ENCODE results near the gene ABL1.
"Not testable (repeated sequence)": the region's sequence is repeated elsewhere in the genome, so short reads cannot be mapped to it uniquely, and the experiment has no call there.

ABL1 gene

DNA sequence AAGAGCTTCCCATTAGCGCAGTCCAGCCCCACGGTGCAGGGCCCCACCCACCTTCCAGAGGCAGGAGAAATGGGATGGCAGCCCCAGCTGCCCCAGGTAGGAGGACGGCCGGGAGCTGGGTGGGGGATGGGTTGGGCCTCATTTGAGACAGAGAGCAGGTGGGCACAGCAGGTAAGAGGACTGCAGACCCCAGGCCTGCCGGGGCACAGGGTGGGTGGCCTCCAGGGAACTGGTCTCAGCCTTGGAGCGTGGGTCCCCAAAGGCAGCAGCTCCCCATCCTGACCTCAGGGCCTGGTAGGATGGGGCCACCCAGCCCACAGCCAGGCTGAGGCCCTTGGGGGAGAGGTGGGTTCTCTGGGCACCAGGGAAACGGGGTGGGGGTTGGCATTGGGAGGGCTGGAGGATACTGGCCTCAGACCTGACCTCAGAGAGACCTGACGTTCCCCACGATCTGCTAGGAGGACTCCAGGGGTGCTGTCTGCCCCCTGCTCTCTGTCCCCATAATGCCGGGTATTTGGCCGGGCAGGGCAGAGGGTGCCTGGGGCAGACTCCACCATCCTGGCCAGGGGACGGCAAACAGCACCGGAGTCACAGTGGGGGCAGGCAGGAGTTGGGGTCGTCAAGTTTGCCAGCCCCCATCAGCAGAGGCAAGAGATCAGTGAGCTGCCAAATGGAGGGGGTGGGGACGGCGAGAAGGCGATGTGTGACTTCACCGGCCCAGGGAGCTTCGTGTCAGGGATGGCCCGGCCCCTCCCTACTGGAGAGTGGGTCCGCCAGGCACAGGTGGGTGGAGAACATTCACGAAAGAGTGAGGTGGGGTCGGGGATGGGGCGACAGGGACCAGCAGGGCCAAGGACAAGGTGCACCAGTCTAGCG lies 68.4 kb downstream of the ABL1 start:
- DNase-seq (ENCODE audit: low read depth in 2 of 2): no peak

DNA sequence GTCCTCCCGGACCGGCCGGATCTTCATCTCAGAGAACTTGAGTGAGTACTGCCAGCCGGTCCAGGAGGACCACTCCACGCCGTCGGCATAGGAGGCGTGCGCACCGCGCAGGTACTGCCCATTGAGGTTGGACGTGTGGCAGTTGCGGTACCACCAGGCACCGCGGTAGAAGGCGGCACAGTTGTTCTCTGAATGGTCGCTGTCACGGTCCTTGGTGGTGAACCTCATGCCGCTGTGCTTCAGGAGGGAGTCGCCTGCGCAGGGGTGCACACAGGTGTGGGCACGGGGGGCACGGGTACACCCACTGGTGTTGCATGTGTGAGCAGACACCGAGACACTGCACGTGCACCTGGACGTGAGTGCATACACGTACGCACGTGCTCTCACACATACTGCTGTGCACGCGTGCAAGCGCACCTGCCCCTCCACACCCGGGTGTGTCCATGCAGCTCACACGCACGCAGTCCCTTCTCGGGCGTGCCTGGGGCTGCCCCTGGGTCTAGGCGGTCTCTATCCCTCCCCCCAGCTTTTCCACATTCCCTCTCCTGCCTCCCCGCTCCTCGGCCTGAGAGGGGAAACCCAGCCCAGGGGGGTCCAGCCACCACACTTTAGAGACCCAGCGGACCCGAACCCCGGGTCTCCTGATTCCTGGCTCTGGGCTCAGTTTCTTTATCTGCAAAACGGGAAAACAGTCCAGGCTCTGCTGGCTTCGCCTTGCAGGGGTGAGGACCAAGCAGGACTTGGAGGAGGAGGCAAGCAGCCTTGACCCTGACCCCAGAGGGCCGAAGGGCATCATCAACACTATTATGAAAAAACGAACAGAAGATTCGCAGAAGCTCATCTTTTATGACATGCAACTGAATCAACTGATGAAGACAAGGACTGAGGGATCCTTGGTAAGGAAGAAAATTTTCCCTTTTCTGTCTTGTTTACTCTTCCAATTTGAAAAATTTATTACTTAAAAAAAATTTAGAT lies 69.3 kb downstream of the ABL1 start:
- no peak for DNase-seq (ENCODE audit: low read depth in 2 of 2)

DNA sequence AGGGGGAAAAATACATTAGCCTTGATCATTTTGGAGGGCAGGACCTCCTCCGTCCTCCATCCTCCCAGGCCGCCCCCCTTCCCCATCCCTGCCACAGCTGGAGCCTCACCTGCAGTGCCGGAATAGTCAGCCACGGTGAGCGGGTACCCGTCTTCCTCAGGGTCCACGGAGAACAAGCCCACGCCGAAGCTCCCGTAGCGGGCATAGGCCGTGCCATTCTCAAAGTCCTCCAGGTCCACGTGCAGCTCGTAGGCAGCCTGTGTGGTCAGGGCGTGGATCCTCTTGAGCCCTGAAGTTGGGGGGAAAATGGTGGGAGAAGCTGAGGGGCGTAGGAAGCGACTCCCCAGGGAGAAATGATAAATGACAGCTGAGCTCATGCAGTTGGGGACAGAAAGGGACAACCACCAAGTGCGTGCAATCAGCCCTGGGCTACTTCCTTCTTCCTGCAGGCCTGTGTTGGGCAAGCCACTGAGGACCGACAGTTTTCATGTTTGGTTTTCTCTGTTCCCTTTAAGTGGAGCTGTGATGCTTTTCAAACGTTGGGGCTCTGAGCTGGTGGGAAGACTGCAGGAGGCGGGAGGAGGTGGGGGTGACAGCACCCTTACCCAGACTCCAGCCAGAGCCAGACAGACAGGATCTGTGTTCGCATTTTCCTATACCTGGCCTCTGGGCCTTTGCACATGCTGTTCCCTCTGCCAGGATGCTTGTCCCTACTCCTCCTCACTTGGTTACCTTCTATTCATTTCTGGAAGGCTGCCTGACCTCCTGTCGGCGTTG lies 70.3 kb downstream of the ABL1 start:
- no peak for DNase-seq (ENCODE audit: low read depth in 2 of 2)

DNA sequence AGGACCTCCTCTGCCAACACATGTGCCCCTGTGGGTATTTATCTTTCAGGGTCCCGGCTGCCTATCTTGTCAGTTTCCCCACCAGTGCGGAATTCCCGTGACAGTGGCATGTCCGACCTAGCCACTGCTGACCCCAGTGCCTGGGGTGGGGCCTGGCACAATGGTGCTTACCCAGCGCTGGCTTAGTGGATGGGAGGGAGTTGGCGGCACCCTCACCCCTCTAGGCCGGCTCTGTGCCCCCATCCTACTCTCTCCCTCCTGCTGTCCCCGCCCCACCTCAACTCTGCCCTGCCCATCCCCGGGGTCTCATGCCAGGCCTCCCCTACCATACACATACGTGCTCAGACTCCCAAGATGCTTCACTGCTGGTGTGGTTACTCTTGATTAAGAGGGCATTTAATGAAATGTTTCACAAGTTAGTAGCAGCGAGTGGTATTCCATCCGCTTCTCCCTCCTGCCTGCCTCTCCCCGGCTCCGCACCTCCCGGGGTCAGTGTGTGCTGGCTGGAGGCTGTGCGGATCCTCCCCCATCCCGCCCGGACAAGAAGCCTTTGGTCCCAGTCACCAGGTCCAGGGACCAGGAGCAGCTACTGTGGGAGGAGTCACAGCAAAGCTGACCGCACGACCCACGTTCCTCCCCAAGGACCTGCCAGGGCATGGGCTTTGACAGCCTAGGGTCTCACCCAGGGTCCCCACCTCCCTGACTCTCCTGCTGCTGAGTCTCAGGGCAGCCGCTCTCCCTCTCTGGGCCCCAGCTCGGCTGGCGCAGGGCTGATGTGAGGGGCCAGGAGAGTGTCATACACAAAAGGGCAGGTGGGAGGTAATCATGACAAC lies 71.1 kb downstream of the ABL1 start:
- no peak for DNase-seq (ENCODE audit: low read depth in 2 of 2)

DNA sequence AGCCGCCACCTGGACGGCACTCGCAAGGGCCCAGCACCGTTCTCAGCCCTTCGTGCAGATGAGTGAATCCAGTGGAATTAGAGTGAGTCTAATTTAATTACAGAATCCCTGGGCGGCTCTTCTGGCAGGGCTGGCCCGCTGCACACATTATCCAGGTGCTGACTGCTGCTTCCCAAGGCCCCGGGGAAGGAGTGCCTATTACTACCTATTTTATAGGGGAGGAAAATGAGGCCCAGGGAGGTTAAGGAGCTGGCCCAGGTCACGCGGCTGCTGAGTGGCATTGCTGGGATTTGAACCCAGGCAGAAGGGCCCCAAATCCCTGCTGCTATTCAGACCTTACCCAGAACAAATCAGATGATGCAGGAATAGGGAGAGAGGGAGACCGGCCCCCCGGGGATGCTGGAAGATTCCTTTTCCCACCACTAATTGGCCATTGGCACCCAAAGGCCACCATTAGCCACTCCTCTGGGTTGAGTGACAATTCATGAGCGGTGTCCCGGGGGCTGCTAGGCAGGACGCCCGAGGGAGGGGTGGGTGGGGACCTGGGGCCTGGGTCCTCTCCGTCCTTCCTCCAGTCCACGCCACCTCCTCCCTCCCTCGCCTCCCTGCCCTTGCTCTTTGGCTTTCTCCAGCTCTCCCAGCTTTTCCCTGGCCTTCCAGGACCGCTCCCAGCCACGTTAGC lies 71.8 kb downstream of the ABL1 start:
- no peak for DNase-seq (ENCODE audit: low read depth in 2 of 2)

DNA sequence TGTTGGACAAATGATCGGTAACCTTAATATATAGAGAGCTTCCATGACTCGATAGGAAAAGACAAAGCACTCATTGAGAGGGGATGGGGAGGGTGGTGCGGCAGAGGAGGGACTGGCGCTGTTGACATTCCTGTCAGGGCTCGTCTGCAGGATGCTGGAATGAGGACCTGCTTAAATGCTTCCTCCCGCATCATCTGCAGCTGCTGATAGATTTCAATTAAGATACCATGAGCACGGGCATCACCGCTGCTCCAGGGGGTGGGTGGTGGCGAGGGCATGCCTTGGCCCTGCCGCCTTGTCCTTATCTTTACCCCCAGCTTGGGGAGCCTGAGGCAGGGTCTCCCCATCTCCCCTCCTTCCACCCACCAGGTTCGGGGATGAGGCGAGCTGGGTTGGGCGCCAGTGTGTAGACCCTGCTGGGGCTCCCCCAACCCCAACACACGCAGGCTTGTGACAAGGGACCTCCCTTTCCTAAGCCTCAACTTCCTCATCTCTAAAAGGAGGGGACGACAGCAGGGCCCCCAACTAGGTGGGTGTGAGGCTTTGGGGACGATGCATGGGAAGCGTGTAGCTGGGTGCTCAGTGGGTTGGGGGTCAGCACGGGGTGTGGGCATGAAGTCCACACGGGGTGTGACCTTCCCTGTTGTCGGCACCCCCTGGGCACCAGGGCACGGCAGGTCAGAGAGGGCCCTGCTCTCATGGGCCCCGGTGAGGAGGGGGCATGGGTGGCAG lies 73.3 kb downstream of the ABL1 start:
- DNase-seq (ENCODE audit: low read depth in 2 of 2): no peak

DNA sequence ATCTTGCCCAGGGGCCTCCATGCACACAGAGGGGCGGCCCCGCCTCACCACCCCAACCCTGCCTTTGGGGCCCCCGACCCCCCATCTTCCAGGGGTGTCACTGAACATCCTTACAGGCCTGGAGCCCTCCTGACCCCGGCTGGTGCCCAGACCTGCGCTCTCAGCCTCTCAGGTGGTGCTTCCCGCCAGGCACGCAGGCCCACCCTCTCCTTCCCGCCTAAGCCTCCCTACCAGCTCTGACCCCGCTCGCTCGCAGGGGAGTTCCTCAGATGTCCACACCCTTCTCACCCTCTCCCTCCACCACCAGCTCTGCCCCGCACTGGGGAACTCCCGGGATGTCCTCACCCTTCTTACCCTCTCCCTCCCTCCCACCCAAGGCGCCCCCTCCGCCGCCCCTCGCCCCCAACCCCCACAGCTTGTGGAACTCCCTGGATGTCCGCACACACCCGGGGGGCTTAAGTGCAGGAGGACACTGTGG lies 73.9 kb downstream of the ABL1 start:
- no peak for DNase-seq (ENCODE audit: low read depth in 2 of 2)

DNA sequence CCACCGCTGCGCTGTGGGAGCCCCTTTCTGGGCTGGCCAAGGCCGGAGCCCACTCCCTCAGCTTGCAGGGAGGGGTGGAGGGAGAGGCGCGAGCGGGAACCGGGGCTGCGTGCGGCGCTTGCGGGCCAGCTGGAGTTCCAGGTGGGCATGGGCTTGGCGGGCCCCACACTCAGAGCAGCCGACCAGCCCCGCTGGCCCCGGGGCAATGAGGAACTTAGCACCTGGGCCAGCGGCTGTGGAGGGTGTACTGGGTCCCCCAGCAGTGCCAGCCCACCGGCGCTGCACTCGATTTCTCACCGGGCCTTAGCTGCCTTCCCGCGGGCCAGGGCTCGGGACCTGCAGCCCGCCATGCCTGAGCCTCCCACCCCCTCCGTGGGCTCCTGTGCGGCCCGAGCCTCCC lies 75.0 kb downstream of the ABL1 start:
- not testable (repeated sequence) for DNase-seq (ENCODE audit: low read depth in 2 of 2)

DNA sequence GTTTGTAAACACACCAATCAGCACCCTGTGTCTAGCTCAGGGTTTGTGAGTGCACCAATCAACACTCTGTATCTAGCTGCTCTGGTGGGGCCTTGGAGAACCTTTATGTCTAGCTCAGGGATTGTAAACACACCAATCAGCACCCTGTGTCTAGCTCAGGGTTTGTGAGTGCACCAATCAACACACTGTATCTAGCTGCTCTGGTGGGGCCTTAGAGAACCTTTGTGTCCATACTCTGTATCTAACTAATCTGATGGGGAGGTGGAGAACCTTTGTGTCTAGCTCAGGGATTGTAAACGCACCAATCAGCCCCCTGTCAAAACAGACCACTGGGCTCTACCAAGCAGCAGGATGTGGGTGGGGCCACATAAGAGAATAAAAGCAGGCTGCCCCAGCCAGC lies 75.6 kb downstream of the ABL1 start:
- DNase-seq (ENCODE audit: low read depth in 2 of 2): not testable (repeated sequence)

DNA sequence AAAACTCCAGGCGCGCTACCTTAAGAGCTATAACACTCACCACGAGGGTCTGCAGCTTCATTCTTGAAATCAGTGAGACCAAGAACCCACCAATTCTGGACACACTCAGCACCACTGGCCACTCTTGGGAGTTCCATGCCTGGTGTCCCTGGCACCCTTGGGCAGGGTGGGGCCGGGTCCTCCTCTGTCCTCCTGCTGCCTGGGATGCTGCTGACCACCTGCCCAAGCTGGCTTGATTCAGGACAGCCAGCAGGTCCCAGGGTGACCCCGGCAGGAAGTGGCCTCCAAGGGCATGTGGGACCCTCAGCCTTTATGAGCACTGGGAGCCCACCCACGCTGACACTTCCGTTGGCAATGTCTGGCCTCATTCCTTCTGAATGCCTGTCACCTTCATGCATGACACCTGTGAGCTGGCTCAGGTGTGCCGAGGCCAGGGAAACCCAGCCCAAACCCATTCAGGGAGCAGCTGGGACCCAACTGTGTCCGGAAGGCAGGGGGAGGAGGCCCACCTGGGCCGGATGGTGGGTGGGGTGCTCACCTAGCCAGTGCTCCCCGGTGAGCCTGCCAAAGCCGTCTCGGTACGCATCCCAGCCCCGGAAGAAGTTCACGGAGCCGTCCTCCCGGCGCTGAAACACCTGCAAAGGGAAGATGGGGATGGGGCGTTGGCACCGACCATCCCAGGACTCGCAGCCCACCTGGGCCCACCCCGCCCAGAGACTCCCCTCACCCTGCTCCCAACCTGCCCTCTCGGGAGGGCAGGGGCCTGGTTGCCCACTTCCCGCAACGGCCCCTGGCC lies 76.4 kb downstream of the ABL1 start:
- no peak for DNase-seq (ENCODE audit: low read depth in 2 of 2)

DNA sequence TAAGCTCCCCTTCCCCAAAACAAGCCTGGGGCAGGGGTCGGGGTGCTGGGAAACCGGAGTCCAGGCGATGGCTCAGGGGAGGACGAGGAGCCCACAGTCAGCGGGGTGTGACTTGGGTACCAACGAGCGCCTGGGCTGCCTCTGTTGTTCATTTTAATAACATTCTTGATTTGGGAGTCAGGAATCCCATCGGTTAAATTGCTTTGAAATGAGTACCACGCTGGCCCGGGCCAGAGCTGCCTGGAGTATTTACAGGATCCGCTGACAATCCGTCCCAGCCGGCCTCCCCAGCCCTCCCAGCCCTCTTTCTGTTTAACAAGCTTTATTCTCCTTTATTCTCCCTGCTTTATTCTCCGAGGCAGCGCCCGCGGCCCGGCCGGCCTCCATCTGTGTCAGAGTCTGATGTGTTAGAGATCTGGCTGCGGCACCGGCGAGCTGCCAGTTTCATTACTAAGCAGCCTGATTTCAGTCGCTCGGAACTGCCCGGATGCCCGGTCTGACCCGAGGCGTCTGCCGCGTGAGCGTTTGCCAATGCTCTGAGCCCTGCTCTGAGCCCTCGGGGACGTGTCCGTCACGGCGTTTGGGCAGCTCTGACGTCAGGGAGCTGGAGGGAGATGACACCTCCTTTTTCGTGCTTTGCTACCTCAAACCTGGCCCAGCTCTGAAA lies 78.0 kb downstream of the ABL1 start:
- no peak for DNase-seq (ENCODE audit: low read depth in 2 of 2)

DNA sequence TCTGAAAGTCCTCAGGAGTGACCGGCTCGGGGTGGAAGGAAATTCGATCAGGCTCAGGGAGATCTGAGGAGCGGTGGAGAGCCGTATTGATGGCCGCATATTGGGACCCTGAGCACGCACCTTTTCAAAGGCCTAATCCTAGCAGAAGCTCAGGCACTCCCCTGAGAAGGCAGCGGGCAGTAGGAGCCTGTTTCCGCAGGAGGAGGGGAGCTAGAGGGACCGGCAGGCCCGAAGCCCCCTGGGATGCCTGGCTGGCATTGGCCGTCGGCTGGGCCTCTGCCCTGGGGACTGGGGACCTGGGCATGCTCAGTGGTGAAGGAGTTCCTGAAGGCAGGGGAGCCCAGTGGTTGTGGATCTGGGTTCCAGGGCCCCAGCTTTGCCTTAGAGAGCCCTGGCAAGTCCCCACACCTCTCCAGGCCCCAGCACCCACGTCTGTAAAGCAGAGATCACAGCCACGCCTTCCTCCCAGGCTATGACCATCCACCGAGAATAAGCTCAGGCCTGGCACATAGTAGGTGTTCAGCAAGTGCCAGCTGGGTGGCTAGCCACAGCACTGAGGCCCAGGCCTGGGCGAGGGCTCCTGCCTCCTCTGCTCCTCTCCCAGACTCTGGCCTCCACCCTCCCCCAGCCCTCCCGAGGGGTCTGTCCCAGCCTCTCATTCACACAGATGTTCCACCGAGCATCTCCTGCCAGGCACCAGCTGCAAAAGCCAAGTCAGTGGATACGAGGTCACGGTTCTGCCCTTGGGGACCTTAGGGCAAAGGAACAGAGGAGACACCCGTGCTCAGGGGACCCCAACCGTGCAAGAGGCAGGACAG lies 78.8 kb downstream of the ABL1 start:
- no peak for DNase-seq (ENCODE audit: low read depth in 2 of 2)

DNA sequence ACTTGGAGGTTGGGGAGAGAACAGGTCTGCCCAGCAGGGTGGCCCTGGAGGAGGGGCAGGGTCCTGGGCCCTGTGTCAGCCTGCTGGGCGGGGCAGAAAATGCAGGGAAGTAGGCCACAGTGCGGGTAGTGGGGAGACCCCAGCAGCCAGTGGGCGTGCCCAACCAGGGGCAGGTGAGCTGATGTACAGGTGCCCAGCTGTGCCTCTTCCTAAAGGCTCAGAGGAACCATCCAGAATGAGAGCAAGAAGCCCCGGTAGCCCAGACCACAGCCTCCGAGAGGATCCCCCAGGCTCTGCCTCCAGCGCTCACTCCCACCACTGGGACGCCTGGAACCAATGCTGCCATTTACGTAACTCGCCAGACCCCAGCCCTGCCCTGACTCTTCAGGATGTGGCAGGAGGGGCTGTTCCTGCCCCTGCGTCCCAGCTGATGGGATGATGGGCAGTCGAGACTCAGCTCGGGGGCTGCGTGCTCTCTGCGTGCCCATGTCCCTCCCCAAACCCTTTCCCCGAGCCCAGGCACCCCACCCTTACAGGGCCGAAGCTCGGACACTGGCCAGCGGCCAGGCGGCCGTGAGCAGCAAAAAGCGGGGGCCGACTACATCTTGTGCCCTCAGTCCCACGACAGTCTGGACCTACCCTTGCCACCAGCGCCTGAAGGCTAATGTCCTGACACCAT lies 79.5 kb downstream of the ABL1 start:
- no peak for DNase-seq (ENCODE audit: low read depth in 2 of 2)

DNA sequence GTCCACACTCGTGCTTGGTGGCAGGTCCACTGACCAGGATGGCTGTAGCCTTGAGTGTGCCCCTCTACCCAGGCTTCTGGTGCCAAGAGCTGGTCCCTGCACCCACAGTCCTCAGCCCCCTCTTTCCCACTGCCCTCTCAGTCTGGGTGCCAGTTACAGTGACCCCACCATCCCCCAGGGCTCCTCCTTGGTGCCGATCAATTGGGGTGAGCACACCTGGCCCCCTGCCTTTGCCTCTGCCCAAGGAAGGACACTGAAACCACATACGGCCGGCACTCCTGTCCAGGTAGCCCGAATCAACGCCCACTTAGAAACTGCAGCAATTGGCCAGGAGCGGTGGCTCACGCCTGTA lies 80.0 kb downstream of the ABL1 start:
- no peak for DNase-seq (ENCODE audit: low read depth in 2 of 2)

DNA sequence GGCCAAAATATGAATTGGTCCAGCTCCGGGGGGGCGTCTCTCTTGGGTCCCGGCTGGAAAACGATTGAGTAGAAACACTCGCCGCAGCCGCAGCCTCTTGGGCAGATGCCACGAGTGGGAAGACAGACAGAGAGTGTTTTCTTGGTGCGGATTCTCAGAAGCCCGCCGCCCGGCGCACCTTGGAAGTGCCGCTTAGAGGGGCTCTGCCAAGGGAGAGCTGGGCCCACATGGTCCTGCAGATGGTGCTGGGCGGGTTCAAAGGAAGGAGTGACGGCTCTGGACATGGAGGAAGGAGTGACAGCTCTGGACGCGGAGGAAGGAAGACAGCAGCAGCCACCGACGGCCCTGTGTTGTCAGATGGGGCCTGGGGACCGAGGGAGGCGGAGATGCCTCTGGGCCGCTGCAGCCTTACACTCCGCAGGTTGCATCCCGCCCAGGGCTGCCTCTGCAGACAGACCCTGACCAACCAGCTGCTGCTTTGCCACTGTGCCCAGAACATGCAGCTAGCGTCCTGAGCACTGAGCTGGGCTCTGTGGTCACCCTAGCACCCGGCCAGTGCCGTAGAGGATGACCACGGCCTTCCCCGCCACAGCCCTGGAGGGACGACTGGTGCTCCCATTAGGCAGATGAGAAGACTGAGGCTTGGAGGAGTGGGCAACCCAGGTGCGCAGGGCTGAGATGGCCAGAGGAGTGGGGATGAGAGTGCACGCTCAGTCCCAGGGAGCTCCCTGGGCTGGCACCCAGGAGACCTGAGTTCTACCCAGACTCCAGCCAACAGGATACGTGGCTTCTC lies 82.3 kb downstream of the ABL1 start:
- no peak for DNase-seq (ENCODE audit: low read depth in 2 of 2)
